ENCODE data around the gene PSMB9. TPM values are rescaled to one million over a fixed set of nuclear protein-coding genes. Genes with fewer than 3 reads are reported as not detected.
A peak's percentile ranks its signal among the peaks of the same experiment; 100 is the strongest.

PSMB9 gene
- total and polyA plus RNA-seq, 9 of the 15 experiments (the other 6 are each of a cell fraction or from before 2014, with no cell fraction given), result 1.1 to 3.7 (median 2.4) TPM

- TF ChIP-seq ZNF445 (CRISPR knock-in tag; IDR thresholded peaks at IDR 0.05; ENCODE audit: low read depth) (no peak), MXI1 (IDR thresholded peaks at IDR 0.05; ENCODE audit: low read depth, low read length) (0 out of 2 replicates have a peak, but pooled peaks have one; percentile 16), EGR1 (conservative IDR thresholded peaks at IDR 0.05) (peak; percentile 32; the same call in 1 of the 2 replicates), FOXJ3 (CRISPR knock-in tag; IDR thresholded peaks at IDR 0.05) (no peak), ZNF644 (tag; IDR thresholded peaks at IDR 0.05; ENCODE audit: low read depth) (no peak), RUNX1 (IDR thresholded peaks at IDR 0.05; ENCODE audit: low read depth) (no peak), MEF2D (tag; conservative IDR thresholded peaks at IDR 0.05; ENCODE audit: low read depth) (peak; percentile 86), ZBTB43 (CRISPR knock-in tag; IDR thresholded peaks at IDR 0.05) (peak; percentile 73), SMC3 (conservative IDR thresholded peaks at IDR 0.05; ENCODE audit: insufficient read depth, low read depth, low read length) (peak; percentile 84), FOXA1 (IDR thresholded peaks at IDR 0.05; ENCODE audit: borderline replicate concordance) (no peak), HDAC2 (IDR thresholded peaks at IDR 0.05) (0 out of 2 replicates have a peak, but pooled peaks have one; percentile 61), DMBX1 (CRISPR knock-in tag; IDR thresholded peaks at IDR 0.05; ENCODE audit: borderline replicate concordance) (no peak), DACH1 (IDR thresholded peaks at IDR 0.05; ENCODE audit: partially characterized antibody) (no peak), ILF3 (IDR thresholded peaks at IDR 0.05; ENCODE audit: borderline replicate concordance) (no peak), KAT7 (CRISPR knock-in tag; IDR thresholded peaks at IDR 0.05; ENCODE audit: borderline replicate concordance) (no peak; the same call in 1 of the 2 replicates), ZNF668 (CRISPR knock-in tag; IDR thresholded peaks at IDR 0.05) (no peak), MAFF (IDR thresholded peaks at IDR 0.05; ENCODE audit: low read length) (no peak), SAFB (IDR thresholded peaks at IDR 0.05; ENCODE audit: borderline replicate concordance, low read depth, low read length) (no peak), SUPT5H (IDR thresholded peaks at IDR 0.05) (0 out of 2 replicates have a peak, but pooled peaks have one; percentile 43), POLR2H (tag; IDR thresholded peaks at IDR 0.05; ENCODE audit: low read depth) (no peak), XRCC5 (IDR thresholded peaks at IDR 0.05; ENCODE audit: low read depth, low read length) (peak; percentile 90; the same call in 1 of the 2 replicates), CHD4 (IDR thresholded peaks at IDR 0.05; ENCODE audit: insufficient read depth, insufficient replicate concordance, low read depth, low read length, poor library complexity, severe bottlenecking) (no peak), ZNF316 (IDR thresholded peaks at IDR 0.05) (no peak), TAF9B (IDR thresholded peaks at IDR 0.05; ENCODE audit: partially characterized antibody) (no peak), ZNF384 (IDR thresholded peaks at IDR 0.05; ENCODE audit: low read depth, low read length) (no peak), PPARD (CRISPR knock-in tag; IDR thresholded peaks at IDR 0.05) (no peak)
- TF ChIP-seq, protein P1, sequence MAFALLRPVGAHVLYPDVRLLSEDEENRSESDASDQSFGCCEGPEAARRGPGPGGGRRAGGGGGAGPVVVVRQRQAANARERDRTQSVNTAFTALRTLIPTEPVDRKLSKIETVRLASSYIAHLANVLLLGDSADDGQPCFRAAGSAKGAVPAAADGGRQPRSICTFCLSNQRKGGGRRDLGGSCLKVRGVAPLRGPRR (CRISPR knock-in tag; IDR thresholded peaks at IDR 0.05), result no peak
- TF ChIP-seq, protein P2, sequence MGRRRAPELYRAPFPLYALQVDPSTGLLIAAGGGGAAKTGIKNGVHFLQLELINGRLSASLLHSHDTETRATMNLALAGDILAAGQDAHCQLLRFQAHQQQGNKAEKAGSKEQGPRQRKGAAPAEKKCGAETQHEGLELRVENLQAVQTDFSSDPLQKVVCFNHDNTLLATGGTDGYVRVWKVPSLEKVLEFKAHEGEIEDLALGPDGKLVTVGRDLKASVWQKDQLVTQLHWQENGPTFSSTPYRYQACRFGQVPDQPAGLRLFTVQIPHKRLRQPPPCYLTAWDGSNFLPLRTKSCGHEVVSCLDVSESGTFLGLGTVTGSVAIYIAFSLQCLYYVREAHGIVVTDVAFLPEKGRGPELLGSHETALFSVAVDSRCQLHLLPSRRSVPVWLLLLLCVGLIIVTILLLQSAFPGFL (CRISPR knock-in tag; IDR thresholded peaks at IDR 0.05), result no peak
Measured at GRCh38 chr6:32853541-32854375, at the start of gene PSMB9, which contains the start of gene TAP1 (continued).

Data from K562 (cell line).